AG09309 (cell line): ENCODE measurements around the gene DNAJB6.

Source experiments
- DNase-seq: peaks from one replicate; pipeline ENCODE4 v3.0.0-alpha.2; 2010; ENCODE audit warnings: low read depth
- H3K4me3 ChIP-seq: 2 replicates; pipeline ENCODE4 v1.5.1; 2011; ENCODE audit warnings: mild to moderate bottlenecking, low read depth, low read length, moderate library complexity; ENCODE audit not compliant: control insufficient read depth
- CTCF ChIP-seq: IDR thresholded peaks from 2 replicates; pipeline ENCODE4 v1.5.1; 2011; ENCODE audit warnings: mild to moderate bottlenecking, low read depth, low read length, inconsistent platforms; ENCODE audit not compliant: insufficient read depth, control insufficient read depth; ENCODE audit errors: missing control alignments

Gene DNAJB6

GRCh38 chr7:157462840-157463239, 126.0 kb downstream of the DNAJB6 start:
- TF ChIP-seq CTCF, result no peak
- DNase-seq, result no peak
- no peak overlapping the region for H3K4me3 ChIP-seq

GRCh38 chr7:157463245-157463644, 126.4 kb downstream of the DNAJB6 start:
- H3K4me3 ChIP-seq, result no peak overlapping the region
- DNase-seq, result no peak
- TF ChIP-seq CTCF, result no peak

- DNase-seq, result no peak
Observed at GRCh38 chr7:157464111-157464970, 127.5 kb downstream of the DNAJB6 start.

GRCh38 chr7:157464971-157465886, 128.4 kb downstream of the DNAJB6 start:
- DNase-seq, result no peak
- TF ChIP-seq CTCF, result no peak
- H3K4me3 ChIP-seq, result no peak overlapping the region

More at GRCh38 chr7:157464111-157464970, 127.5 kb downstream of the DNAJB6 start:
- TF ChIP-seq CTCF, result no peak
- H3K4me3 ChIP-seq, result no peak overlapping the region

GRCh38 chr7:157465891-157466866, 129.4 kb downstream of the DNAJB6 start:
- H3K4me3 ChIP-seq, result no peak overlapping the region
- DNase-seq, result no peak

More at GRCh38 chr7:157465891-157466866, 129.4 kb downstream of the DNAJB6 start:
- no peak for TF ChIP-seq CTCF
